AG10803 (cell line): ENCODE results near the gene TPRX1.

Experiments used
- DNase-seq: peaks from one replicate; pipeline ENCODE4 v3.0.0; 2010; ENCODE audit warnings: low read depth
- H3K4me3 ChIP-seq: 2 replicates; pipeline ENCODE4 v1.5.1; 2011; ENCODE audit warnings: mild to moderate bottlenecking, low read length, control low read depth
- TF ChIP-seq, protein P1 (sequence below): conservative IDR thresholded peaks from 2 replicates; pipeline ENCODE4 v1.5.1; 2011; ENCODE audit warnings: mild to moderate bottlenecking, low read length, control low read depth, inconsistent platforms

Gene TPRX1

DNA sequence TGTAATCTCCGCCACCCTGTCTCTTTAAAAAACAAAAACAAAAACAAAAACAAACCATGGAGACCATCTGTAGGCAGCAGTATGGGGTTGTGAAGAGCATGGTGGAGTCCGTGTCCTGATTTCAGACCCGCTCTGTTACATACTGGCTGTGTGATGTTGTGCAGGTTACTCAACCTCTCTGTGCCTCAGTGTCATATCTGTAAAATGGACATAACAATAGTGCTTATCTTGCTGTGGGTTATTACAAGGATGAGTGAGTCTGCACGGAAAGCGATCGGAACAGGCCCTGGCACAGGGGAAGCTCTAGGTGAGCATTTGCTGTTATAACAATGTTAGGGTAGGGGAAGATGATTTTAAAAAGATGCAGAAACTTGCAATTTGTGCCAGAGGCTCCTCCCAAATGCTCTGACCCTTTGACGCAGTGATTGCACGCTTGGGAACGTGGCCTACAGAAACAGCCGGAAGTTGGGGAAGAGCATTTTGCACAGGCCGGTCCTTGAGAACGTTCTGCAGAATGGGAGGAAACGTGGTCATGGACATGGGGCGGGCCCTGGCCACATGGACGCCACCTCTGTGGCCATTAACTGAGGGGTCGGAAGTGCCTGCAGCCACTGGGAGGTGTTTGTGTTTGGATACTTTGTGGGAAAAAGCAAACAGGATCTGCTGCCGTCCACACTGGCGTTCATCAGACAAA, 41.6 kb downstream of the TPRX1 start:
- DNase-seq, result no peak
- H3K4me3 ChIP-seq, result no peak overlapping the region
- TF ChIP-seq, protein P1, sequence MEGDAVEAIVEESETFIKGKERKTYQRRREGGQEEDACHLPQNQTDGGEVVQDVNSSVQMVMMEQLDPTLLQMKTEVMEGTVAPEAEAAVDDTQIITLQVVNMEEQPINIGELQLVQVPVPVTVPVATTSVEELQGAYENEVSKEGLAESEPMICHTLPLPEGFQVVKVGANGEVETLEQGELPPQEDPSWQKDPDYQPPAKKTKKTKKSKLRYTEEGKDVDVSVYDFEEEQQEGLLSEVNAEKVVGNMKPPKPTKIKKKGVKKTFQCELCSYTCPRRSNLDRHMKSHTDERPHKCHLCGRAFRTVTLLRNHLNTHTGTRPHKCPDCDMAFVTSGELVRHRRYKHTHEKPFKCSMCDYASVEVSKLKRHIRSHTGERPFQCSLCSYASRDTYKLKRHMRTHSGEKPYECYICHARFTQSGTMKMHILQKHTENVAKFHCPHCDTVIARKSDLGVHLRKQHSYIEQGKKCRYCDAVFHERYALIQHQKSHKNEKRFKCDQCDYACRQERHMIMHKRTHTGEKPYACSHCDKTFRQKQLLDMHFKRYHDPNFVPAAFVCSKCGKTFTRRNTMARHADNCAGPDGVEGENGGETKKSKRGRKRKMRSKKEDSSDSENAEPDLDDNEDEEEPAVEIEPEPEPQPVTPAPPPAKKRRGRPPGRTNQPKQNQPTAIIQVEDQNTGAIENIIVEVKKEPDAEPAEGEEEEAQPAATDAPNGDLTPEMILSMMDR, result no peak

DNA sequence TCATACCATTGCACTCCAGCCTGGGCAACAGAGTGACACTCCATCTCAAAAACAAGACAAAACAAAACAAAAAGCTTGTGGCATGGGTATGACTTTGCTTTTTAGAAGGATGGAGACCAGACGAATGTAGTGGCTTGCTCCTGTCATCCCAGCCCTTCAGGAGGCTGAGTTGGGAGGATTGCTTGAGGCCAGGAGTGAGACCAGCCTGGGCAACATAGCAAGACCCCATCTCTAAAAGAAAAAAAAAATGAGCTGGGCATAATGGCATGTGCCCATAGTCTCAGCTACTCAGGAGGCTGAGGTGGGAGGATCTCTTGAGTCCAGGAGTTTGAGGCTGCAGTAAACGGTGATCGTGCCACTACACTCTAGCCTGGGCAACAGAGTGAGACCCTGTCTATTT, 42.2 kb downstream of the TPRX1 start:
- DNase-seq, result no peak
- H3K4me3 ChIP-seq, result no peak overlapping the region
- TF ChIP-seq, protein P1, result no peak

DNA sequence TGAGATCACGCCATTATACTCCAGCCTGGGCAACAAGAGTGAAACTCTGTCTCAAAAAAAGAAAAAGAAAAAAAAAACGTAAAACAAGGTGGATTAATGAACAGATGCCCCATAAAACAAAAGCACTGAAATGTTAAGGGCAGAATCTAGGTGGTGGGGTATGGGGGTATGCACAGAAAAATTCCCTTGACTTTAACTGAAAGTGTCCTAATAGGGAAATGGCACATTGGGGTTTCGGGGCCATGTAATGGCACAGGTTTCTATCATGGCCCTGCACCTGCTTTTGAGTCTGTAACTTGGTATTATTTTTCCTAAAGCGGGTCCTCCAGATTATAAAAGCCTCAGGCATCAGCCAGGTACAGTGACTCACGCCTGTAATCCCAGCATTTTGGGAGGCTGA, 42.8 kb downstream of the TPRX1 start:
- TF ChIP-seq, protein P1, result no peak
- no peak for DNase-seq
- no peak overlapping the region for H3K4me3 ChIP-seq

DNA sequence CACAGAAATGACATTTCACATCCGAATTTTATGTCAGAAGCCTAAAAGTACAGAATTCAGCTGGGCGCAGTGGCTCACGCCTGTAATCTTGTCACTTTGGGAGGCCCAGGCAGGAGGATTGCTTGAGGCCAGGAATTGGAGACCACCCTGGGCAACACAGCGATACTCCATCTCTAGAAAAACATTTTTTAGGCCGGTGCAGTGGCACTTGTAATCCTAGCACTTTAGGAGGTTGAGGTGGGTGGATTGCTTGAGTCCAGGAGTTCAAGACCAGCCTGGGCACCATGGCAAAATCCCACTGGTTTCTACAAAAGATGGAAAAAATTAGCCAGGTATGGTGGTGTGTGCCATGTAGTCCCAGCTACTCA, 43.7 kb downstream of the TPRX1 start:
- TF ChIP-seq, protein P1, result no peak
- no peak for DNase-seq
- H3K4me3 ChIP-seq, result no peak overlapping the region

DNA sequence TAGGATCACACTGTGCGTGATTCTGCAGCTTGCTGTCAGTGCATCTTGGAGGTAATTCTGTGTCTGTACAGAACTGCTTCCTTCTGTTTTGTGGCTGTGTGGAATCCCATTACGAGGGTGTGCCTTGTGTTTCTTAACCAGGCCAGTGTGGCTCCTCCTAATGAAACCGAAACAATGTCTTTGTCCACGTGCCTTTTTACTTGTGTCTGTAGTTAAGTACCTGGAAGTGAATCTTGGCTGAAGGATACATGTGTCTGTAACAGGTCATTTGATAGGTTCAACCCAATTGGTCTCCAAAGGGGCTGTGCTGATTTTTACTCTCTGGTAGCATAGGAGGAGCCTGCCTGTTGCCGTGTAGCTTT, 45.9 kb downstream of the TPRX1 start:
- DNase-seq, result no peak

DNA sequence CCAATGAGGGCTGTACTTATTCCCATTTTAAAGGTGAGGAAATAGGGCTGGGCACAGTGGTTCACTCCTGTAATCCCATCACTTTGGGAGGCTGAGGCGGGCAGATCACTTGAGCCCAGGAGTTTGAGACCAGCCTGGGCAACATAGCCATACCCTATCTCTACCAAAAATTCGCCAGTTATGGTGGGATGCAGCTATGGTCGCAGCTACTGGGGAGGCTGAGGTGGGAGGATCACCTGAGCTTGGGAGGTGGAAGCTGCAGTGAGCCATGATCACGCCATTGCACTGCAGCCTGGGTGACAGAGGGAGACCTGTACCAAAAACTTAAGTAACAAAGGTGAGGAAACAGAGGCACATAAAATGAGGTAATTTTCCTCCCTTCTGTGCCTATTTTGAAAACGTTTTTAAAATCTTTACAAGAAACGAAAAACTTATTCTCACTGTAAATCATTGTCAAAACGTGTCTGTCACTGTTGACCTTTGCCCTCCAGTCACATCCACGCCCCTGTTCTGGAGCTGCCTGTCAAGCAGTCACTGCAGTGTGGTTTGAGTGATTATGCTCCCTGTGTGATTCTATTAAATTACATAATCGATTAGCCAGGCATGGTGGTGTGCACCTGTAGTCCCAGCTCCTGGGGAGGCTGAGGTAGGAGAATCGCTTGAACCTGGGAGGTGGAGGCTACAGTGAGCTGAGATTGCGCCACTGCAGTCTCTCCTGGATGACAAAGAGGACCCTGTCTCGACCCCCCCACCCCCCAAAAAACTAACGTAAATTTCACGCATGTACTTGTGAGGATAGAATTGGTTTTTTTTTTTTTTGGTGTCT, 46.5 kb downstream of the TPRX1 start:
- H3K4me3 ChIP-seq, result no peak overlapping the region
- TF ChIP-seq, protein P1, result no peak
- no peak for DNase-seq

More for the DNA sequence above, 45.9 kb downstream of the TPRX1 start:
- no peak overlapping the region for H3K4me3 ChIP-seq
- TF ChIP-seq, protein P1, result no peak
